ENCODE measurements around the gene WDR74.

GRCh38 chr11:62882431-62882749 is 43.0 kb upstream of the WDR74 start:
- no peak for TF ChIP-seq TAF1 (IDR thresholded peaks at IDR 0.05; ENCODE audit: low read depth, low read length)
- TF ChIP-seq POLR2A (IDR thresholded peaks at IDR 0.05; ENCODE audit: low read depth, low read length), result no peak
- no peak for TF ChIP-seq POLR2AphosphoS5 (IDR thresholded peaks at IDR 0.05; ENCODE audit: low read depth, low read length)

All from GM12891 (cell line).